Omental fat pad (tissue), 4 donors: ENCODE measurements around the gene KCNK2. TPM values are rescaled to one million over a fixed set of nuclear protein-coding genes. Genes with fewer than 3 reads are reported as not detected.

Experiments used
- ATAC-seq: fragments of 150-250 bp; one replicate; pipeline ENCODE4 v1.9.1; 2016; ENCODE audit warnings: mild to moderate bottlenecking, moderate library complexity; ENCODE audit not compliant: low FRiP score
- DNase-seq: peaks from one replicate; pipeline ENCODE4 v3.0.0-alpha.2; 2019; ENCODE audit warnings: low spot score
- CTCF ChIP-seq, 3 donors: fragments of 450-650 bp; IDR thresholded peaks; one replicate each; pipeline ENCODE4 v1.5.1; 2016 to 2017; ENCODE audit warnings: antibody characterized with exemption in 3 of 3, mild to moderate bottlenecking in 3 of 3, moderate library complexity in 2 of 3
- total RNA-seq, 4 donors: library from RNA; depleted of rRNA; stranded (reverse); fragments of >200 nt; gene quantifications; one replicate each; pipeline ENCODE4 v1.1.0, GENCODE V29; 2016

Gene KCNK2
- total RNA-seq, 4 donors from 2014 or later = 0.48 to 4.7 (median 1.3) TPM

GRCh38 chr1:215114154-215114933, 31.8 kb downstream of the KCNK2 start:
- ATAC-seq (peak; percentile 77), DNase-seq (no peak)
- no peak for TF ChIP-seq CTCF (IDR thresholded peaks at IDR 0.05)

GRCh38 chr1:215115760-215116159, 33.2 kb downstream of the KCNK2 start:
- ATAC-seq (no peak), DNase-seq (no peak)
- no peak for TF ChIP-seq CTCF (IDR thresholded peaks at IDR 0.05)

- TF ChIP-seq CTCF (IDR thresholded peaks at IDR 0.05) = no peak
- DNase-seq = no peak
- ATAC-seq = no peak
These were observed 35.5 kb downstream of the KCNK2 start for GRCh38 chr1:215118081-215118480.

- DNase-seq = no peak
- ATAC-seq = no peak
- no peak for TF ChIP-seq CTCF (IDR thresholded peaks at IDR 0.05)
These were observed 36.5 kb downstream of the KCNK2 start for GRCh38 chr1:215119056-215119455.

GRCh38 chr1:215119719-215120365, 37.3 kb downstream of the KCNK2 start:
- ATAC-seq = no peak
- DNase-seq = no peak
- TF ChIP-seq CTCF (IDR thresholded peaks at IDR 0.05) = no peak

- no peak for TF ChIP-seq CTCF (IDR thresholded peaks at IDR 0.05)
- no peak for ATAC-seq
These were observed 46.0 kb downstream of the KCNK2 start for GRCh38 chr1:215128504-215128903.

GRCh38 chr1:215131291-215131690, 48.8 kb downstream of the KCNK2 start:
- DNase-seq = no peak
- ATAC-seq = no peak

More at GRCh38 chr1:215128504-215128903, 46.0 kb downstream of the KCNK2 start:
- no peak for DNase-seq

More at GRCh38 chr1:215131291-215131690, 48.8 kb downstream of the KCNK2 start:
- no peak for TF ChIP-seq CTCF (IDR thresholded peaks at IDR 0.05)
